GM19467 (cell line): Measurements from ENCODE around the gene SH3D19.

Experiments
- ATAC-seq: cut with Tn5 transposase; IDR thresholded peaks from one replicate; pipeline ENCODE4 v1.9.1; 2021; ENCODE audit warnings: mild to moderate bottlenecking, moderate library complexity; ENCODE audit not compliant: unreplicated experiment

Gene SH3D19

DNA sequence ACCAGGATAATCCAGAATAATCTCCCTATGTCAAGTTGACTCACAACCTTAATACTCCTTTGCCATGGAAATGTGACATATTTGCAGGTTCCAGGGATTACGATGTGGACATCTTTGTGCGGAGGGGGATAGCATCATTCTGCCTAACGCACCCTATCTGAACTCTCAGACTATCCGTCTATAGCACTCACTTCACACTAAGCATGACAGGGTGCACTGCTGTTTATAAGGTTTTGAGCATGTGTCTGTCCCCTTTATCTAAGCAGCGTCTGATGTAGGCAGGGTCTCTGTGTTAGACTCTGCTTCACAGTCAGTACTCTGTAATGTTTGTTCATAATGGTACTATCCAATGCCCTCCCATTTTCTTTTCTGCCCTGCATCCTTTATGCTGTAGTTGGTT, 91.8 kb downstream of the SH3D19 start:
- no peak for ATAC-seq

DNA sequence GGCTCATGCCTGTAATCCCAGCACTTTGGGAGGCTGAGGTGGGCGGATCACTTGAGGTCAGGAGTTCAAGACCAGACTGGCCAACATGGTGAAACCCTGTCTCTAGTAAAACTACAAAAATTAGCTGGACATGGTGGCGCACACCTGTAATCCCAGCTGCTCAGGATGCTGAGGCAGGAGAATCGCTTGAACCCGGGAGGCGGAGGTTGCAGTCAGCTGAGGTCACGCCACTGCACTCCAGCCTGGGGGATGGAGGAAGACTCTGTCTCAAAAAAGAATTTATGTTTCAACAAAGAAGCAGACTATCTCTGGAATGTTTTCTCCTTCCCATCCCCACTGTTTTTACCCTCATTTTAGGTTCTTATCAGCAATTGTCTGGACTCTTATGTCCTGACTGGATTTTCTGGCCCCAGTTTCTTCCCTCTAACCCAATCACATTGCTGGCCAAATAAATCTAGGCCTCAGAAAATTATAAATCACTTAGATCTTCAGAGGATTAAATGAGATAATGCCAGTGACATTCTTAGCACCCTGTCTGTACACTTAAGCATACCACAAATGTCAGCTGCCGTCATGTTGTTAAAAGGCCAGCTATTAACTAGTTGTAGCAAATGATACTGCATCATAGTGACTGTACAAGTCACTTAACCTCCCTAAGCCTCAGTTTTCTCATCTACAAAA, 93.3 kb downstream of the SH3D19 start:
- ATAC-seq: no peak

- ATAC-seq: no peak
These were observed 97.0 kb downstream of the SH3D19 start for GRCh38 chr4:151228189-151229119.

DNA sequence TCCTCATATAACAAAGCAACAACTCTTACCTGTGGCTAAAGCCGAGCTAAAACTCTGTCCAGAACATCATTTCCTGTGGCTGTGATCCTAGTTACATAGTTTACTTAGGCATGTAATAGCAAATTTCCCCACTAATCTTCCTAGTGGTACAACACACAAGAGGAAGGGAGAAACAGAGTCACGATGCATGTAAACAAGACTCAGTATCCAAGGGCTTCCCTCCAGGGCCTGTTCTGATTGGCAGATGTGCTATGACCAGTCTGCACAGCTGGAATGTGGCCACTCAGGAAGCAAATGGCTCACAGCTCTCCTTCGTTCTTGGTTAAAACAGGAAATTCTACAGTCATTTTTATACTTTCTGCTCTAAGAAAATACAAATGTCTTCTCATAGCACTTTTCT, 97.7 kb downstream of the SH3D19 start:
- ATAC-seq: no peak

- ATAC-seq: no peak
These were observed 98.2 kb downstream of the SH3D19 start for GRCh38 chr4:151227172-151227571.

DNA sequence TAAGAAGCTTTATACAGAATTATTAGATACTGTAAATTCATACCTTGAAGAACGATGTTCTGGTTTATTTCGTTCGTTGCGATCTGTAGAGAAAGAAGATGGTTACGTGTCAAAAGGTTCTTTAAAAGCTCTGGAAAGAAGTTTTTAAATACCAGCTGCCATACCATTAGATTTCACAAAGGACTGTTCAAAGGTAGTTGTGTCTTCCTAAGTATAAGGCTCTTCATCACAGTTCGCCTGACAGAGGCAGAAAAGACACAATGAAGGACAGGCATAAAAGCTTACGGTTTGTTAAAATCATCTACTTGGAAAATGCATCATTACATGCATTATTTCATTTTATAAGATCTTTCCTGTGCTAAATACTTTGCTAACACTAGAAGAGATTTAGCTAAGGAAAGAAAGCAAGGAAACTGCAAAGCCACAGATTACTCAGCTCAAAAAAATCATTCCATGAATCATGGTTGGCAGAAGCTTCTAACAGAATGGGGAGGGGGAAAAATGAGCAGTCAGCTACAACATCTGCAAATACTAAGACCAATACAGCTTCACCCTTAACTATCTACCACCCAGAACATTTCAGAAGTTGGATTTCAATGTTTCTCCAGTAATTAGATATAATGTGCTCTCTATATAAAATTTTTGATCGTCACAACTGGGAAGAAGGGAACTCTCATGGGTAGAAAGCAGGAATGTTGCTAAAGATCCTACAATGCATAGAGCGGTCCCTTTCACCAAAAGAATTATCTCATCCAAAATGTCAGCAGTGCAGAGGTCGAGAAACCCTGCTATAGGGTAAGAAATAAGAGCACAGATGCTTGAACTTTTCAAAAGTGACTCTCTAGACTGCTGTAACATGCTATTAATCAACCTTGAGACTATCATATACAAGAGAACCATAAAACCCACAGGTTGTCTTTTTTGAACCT, 99.1 kb downstream of the SH3D19 start:
- ATAC-seq: no peak

DNA sequence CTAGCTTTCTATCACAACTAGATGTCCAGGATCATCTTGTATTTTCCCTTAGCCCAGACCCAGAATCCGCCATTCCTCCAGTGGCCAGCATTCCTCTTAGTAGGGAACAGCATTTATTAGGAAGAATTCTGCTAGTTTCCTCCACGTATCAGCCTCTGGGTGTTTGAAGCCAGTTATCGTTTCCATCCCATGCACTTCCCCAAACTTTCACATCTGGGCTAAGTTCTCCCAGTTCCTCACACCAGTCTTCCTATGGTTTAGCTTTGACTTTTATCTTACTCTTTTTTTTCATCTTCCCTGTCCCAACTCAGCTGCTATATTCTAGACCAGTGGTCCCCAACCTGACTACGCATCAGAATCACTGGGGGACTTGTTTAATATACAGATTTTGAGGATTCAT, 101.9 kb downstream of the SH3D19 start:
- no peak for ATAC-seq

DNA sequence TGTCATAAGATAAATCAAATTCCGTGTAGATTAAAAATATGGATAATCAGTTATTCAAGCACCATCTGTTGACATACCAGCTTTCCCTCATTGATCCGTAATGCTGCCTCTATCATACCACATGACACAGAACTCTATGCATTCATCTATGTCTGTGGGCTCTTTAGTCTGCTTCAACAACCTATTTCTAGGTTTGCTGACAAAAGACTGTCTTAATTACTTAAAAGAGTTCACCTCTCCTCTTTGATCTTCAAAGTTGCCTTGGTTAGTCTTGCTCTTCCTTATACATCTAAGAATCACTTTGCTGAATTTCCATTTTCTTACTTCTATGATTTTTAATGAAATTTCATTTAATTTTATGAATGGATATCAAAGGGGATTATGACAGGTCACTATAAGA, 105.5 kb downstream of the SH3D19 start:
- ATAC-seq: no peak

DNA sequence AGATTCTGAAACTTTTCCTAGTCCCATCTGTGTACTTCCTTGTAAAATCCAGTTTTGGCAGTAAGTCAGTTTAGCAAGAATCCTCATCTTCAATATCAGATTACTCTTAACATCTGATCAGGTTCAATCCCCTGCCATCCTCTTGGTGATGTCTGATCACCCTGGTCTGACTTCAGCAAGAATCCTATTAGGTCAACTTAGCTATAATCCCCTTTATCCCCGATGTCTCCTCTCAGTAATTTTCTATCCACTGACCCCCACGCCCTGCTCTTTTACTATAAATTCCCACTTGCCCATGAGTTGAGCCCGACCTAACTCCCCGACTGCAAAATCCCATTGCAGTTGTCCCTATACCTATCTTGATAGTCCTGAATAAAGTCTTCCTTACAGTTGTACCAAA, 106.3 kb downstream of the SH3D19 start:
- ATAC-seq: no peak

GRCh38 chr4:151218343-151218742, 107.1 kb downstream of the SH3D19 start:
- ATAC-seq: no peak

DNA sequence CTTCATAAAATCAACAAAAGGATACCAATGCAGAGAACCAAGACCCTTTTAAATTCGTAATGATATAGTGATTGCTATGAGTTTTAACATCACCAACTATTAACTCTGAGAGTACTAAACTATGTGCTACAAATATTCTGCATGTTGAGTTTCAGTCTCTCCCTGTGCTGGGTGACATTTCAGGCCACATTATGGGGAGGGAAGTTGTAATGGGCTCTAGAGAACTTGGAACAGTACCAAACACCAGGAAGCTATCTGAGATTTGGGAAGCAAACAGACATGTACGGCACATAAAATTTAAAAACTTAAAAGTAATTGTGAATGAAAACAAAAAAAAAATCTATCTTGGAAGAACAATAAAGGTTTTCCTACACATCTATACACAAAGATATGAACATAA, 108.1 kb downstream of the SH3D19 start:
- ATAC-seq: no peak

DNA sequence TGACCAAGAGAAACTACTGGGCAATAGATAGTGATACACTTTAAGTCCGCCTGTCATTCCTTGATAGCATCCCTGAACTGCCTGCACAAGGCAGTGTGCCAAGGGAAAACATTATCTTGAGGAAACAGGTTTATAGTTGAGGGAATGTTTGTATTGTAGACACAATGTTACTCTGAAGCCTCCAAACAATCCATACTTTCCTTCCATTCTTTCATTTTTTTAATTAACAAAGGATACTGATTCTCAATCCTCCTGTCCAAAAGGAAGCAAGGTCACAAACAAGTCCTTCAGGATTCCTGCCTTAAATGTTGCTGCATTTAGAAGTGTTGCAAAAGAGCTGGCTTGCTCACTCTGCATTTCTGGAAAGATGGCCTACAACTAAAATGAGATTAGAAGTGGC, 110.1 kb downstream of the SH3D19 start:
- no peak for ATAC-seq

DNA sequence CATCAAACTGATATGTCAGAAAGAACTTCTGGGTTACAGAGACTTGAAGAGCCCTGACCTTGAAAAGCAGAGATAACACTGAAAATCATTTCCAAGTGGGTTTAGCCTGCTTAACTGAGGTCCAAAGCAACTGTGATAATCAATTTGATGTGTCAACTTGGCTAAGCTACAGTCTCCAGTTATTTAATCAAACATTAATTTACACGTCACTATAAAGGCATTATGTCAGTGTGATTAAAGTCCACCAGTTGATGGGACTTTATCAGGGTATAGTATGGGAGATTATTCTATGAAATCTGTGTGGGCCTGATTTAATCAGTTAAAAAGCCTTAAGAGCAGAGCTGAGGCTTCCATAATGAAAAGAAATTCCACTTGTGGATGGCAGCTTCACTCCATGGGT, 117.5 kb downstream of the SH3D19 start:
- ATAC-seq: no peak

- no peak for ATAC-seq
These were observed 118.2 kb downstream of the SH3D19 start for GRCh38 chr4:151207186-151207585.

DNA sequence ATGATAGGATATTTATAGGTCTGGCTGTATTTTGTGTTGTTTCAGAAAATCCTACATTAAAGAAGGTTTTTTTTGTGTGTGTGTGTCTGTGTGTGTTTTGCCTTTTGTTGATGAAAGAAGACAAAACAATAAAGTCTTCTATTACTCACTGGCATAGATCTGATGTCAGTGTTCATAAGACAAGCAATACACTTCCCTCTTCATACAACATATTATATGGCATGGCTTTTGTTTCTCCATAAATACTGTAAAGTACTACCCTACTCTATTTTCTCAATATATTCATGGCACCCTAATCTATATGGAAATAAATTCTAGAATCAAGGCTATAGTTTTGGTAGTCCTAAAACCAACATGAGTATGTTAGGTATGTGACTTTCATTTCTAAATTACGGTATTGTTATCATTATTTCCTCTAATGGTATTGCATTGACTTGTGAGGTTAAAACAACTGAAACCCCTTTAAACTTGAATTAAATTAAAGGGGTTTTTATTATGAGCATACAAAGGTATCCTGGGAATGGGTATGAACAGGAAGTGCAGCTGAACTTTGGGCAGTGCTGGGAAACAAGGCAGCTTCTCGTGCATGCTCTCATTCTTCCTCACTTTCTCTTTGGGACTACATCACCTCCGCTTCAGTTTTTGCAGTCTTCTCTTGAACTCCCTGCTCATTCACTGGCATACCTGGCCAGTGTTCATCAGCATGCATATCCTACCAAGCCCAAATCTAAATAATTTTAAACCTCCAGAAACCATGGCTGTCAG, 119.0 kb downstream of the SH3D19 start:
- ATAC-seq: no peak

- ATAC-seq: no peak
These were observed 119.7 kb downstream of the SH3D19 start for GRCh38 chr4:151205722-151206121.

- ATAC-seq: no peak
These were observed 120.4 kb downstream of the SH3D19 start for GRCh38 chr4:151204925-151205524.

DNA sequence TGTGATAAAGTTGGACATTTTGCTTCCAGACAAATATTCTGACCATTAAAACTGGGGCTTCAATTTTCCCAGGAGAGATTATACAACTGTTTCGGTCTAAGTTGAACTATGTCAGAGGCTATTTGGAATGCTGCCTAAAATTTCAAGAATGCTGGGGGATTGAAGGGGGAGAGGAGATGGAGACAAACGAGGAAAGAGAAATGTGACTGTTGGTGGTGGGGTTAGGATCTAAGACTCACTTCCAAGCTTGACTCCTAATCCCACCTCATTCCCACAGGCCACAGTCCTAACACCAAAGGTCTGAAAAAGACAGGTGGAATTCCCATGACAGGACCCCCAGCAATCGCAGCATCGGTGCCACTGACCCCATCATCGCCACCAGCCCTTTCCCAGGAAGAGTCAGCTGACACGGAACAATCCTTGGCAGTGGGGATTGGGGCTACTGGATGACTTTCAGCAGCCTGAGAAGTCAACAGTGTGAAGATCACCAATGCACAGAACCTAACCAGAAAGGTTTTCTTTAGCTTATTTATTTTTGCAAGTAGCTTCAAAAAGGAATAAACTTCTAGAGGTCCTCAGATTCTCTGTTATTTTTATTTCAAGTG, 122.5 kb downstream of the SH3D19 start:
- no peak for ATAC-seq

- no peak for ATAC-seq
These were observed 123.0 kb downstream of the SH3D19 start for GRCh38 chr4:151202381-151202780.
